Measurements from ENCODE around the gene KRT40.

DNA sequence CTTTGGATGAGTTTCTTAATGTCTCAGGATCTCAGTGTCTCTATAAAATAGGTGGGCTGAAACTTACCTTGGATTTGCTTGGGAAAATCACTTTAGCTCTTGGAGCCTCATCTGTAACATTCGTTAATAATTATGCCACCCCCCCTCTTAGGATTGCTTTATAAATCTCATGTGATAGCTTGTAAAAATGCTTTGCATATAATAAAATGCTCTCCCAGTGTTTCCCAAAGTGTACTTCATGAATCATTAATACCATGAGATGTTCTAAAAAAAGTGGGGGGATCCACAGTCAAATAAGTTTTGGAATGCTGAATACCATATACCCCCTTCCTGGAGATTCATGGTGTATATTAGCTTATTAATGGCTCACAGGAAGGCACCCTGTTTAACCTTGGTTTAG lies 22.5 kb downstream of the KRT40 start:
- TF ChIP-seq, protein P1, sequence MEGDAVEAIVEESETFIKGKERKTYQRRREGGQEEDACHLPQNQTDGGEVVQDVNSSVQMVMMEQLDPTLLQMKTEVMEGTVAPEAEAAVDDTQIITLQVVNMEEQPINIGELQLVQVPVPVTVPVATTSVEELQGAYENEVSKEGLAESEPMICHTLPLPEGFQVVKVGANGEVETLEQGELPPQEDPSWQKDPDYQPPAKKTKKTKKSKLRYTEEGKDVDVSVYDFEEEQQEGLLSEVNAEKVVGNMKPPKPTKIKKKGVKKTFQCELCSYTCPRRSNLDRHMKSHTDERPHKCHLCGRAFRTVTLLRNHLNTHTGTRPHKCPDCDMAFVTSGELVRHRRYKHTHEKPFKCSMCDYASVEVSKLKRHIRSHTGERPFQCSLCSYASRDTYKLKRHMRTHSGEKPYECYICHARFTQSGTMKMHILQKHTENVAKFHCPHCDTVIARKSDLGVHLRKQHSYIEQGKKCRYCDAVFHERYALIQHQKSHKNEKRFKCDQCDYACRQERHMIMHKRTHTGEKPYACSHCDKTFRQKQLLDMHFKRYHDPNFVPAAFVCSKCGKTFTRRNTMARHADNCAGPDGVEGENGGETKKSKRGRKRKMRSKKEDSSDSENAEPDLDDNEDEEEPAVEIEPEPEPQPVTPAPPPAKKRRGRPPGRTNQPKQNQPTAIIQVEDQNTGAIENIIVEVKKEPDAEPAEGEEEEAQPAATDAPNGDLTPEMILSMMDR (IDR thresholded peaks at IDR 0.05): no peak
- no peak for TF ChIP-seq POLR2AphosphoS5 (IDR thresholded peaks at IDR 0.05; ENCODE audit: low read depth, low read length)
- TF ChIP-seq, protein P2, sequence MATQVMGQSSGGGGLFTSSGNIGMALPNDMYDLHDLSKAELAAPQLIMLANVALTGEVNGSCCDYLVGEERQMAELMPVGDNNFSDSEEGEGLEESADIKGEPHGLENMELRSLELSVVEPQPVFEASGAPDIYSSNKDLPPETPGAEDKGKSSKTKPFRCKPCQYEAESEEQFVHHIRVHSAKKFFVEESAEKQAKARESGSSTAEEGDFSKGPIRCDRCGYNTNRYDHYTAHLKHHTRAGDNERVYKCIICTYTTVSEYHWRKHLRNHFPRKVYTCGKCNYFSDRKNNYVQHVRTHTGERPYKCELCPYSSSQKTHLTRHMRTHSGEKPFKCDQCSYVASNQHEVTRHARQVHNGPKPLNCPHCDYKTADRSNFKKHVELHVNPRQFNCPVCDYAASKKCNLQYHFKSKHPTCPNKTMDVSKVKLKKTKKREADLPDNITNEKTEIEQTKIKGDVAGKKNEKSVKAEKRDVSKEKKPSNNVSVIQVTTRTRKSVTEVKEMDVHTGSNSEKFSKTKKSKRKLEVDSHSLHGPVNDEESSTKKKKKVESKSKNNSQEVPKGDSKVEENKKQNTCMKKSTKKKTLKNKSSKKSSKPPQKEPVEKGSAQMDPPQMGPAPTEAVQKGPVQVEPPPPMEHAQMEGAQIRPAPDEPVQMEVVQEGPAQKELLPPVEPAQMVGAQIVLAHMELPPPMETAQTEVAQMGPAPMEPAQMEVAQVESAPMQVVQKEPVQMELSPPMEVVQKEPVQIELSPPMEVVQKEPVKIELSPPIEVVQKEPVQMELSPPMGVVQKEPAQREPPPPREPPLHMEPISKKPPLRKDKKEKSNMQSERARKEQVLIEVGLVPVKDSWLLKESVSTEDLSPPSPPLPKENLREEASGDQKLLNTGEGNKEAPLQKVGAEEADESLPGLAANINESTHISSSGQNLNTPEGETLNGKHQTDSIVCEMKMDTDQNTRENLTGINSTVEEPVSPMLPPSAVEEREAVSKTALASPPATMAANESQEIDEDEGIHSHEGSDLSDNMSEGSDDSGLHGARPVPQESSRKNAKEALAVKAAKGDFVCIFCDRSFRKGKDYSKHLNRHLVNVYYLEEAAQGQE (IDR thresholded peaks at IDR 0.05; ENCODE audit: insufficient read depth in 1 of 2, low read depth in 2 of 2, low read length in 1 of 2): no peak
